ENCODE data around the gene CENPK.
"Not testable (repeated sequence)": the region's sequence is repeated elsewhere in the genome, so short reads cannot be mapped to it uniquely, and the experiment has no call there.

DNA sequence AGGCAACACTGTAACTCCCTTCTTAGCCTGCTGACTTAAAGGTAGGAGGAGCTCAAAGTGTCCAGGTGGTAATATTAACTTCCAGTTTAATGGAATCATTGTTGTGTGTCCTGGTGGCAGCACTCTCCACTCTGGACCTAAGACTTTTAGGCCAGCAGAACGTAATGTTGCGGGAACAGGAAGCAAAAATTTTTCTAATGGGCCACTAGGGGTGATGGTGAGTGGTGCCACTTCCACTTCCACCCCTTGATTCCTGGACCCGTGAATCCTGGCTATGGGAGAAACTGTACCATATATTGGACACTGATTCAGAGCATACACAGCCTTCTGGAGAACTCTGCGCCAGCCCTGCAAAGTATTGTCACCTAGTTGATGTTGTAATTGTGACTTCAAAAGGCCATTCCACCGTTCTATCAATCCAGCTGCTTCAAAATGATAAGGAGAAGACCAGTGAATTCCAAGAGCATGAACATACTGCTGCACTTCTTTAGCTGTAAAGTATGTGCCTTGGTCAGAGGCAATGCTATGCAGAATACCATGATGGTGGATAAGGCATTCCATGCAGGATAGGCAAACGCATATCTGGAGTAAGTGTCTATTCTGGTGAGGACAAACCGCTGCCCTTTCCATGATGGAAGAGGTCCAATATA, 74.8 kb downstream of the CENPK start:
- TF ChIP-seq, protein P1, sequence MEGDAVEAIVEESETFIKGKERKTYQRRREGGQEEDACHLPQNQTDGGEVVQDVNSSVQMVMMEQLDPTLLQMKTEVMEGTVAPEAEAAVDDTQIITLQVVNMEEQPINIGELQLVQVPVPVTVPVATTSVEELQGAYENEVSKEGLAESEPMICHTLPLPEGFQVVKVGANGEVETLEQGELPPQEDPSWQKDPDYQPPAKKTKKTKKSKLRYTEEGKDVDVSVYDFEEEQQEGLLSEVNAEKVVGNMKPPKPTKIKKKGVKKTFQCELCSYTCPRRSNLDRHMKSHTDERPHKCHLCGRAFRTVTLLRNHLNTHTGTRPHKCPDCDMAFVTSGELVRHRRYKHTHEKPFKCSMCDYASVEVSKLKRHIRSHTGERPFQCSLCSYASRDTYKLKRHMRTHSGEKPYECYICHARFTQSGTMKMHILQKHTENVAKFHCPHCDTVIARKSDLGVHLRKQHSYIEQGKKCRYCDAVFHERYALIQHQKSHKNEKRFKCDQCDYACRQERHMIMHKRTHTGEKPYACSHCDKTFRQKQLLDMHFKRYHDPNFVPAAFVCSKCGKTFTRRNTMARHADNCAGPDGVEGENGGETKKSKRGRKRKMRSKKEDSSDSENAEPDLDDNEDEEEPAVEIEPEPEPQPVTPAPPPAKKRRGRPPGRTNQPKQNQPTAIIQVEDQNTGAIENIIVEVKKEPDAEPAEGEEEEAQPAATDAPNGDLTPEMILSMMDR (conservative IDR thresholded peaks at IDR 0.05): not testable (repeated sequence)
- TF ChIP-seq EZH2 (IDR thresholded peaks at IDR 0.05; ENCODE audit: low read depth): not testable (repeated sequence)
